Measurements from ENCODE around the gene LUC7L2. TPM values are rescaled to one million over a fixed set of nuclear protein-coding genes. Genes with fewer than 3 reads are reported as not detected.

Gene LUC7L2
- total and polyA plus RNA-seq, 9 of the 15 experiments (the other 6 are each of a cell fraction or from before 2014, with no cell fraction given), result 56.1 to 207 (median 141) TPM

- TF ChIP-seq PHB2 (IDR thresholded peaks at IDR 0.05; ENCODE audit: low read depth) (no peak), MTA2 (IDR thresholded peaks at IDR 0.05; ENCODE audit: low read depth) (no peak), CBFB (CRISPR knock-in tag; IDR thresholded peaks at IDR 0.05) (no peak), IRF1 (CRISPR knock-in tag; IDR thresholded peaks at IDR 0.05; ENCODE audit: borderline replicate concordance) (no peak), ZBTB9 (CRISPR knock-in tag; IDR thresholded peaks at IDR 0.05) (peak; percentile 44; the same call in 1 of the 2 replicates), HDGF (IDR thresholded peaks at IDR 0.05) (peak; percentile 65; the same call in 1 of the 2 replicates), PBX2 (CRISPR knock-in tag; IDR thresholded peaks at IDR 0.05; ENCODE audit: low read depth) (no peak), PBX2 (tag; conservative IDR thresholded peaks at IDR 0.05; ENCODE audit: low read depth) (0 out of 2 replicates have a peak, but pooled peaks have one; percentile 4), HCFC1 (IDR thresholded peaks at IDR 0.05; ENCODE audit: low read depth, low read length) (peak; percentile 34; the same call in 1 of the 2 replicates), ZBTB40 (IDR thresholded peaks at IDR 0.05) (0 out of 2 replicates have a peak, but pooled peaks have one; percentile 23), ZBTB40 (CRISPR knock-in tag; IDR thresholded peaks at IDR 0.05) (peak; percentile 12; the same call in 1 of the 2 replicates), TAF1 (IDR thresholded peaks at IDR 0.05; ENCODE audit: control insufficient read depth, extremely low read depth, insufficient read depth, low read length, severe bottlenecking) (peak; percentile 43)
Observed at GRCh38 chr7:139358541-139359365, 941 bp upstream of the LUC7L2 start (continued).
